H1 (cell line): ENCODE measurements around the gene TBC1D9. TPM values are rescaled to one million over a fixed set of nuclear protein-coding genes. Genes with fewer than 3 reads are reported as not detected.

Experiments used
- ATF3 ChIP-seq: IDR thresholded peaks from 2 replicates; pipeline ENCODE4 v1.6.1; 2011; ENCODE audit warnings: low read depth, mild to moderate bottlenecking, low read length; ENCODE audit not compliant: insufficient read depth
- CHD7 ChIP-seq: fragments of 300-600 bp; sonication (generic); IDR thresholded peaks from 2 replicates; pipeline ENCODE4 v1.7.1; 2012; ENCODE audit warnings: low read length, moderate library complexity, mild to moderate bottlenecking, inconsistent platforms; ENCODE audit not compliant: insufficient replicate concordance
- FOSL1 ChIP-seq: IDR thresholded peaks from 2 replicates; pipeline ENCODE4 v1.6.1; 2011; ENCODE audit warnings: mild to moderate bottlenecking, low read depth, low read length, moderate library complexity; ENCODE audit not compliant: insufficient read depth
- RAD21 ChIP-seq, 2 experiments: IDR thresholded peaks in 1 of 2; conservative IDR thresholded peaks in 1 of 2; 2 replicates each; pipeline ENCODE4 v1.6.1; 2011; ENCODE audit warnings: low read depth in 2 of 2, low read length in 2 of 2, improper control_type of control experiment in 1 of 2, inconsistent platforms in 1 of 2, mild to moderate bottlenecking in 1 of 2, moderate library complexity in 1 of 2
- RBBP5 ChIP-seq: IDR thresholded peaks from 2 replicates; pipeline ENCODE4 v1.7.1; 2012; ENCODE audit warnings: low read depth, mild to moderate bottlenecking, inconsistent platforms, low read length, moderate library complexity, borderline replicate concordance
- SIN3A ChIP-seq, 2 experiments: IDR thresholded peaks in 1 of 2; conservative IDR thresholded peaks in 1 of 2; 2 replicates each; pipeline ENCODE4 v1.6.1; 2011 to 2012; ENCODE audit warnings: low read length in 2 of 2, improper control_type of control experiment in 1 of 2, low read depth in 1 of 2, mild to moderate bottlenecking in 1 of 2
- SIX5 ChIP-seq: IDR thresholded peaks from 2 replicates; pipeline ENCODE4 v1.6.1; 2011; ENCODE audit warnings: mild to moderate bottlenecking, low read depth, low read length
- TAF1 ChIP-seq: IDR thresholded peaks from 2 replicates; pipeline ENCODE4 v1.6.1; 2011; ENCODE audit warnings: mild to moderate bottlenecking, low read depth, low read length
- USF2 ChIP-seq: IDR thresholded peaks from 2 replicates; pipeline ENCODE4 v1.6.1; 2011; ENCODE audit warnings: low read length, improper control_type of control experiment
- polyA plus RNA-seq, 7 experiments: library from polyadenylated mRNA; depleted of rRNA in 3 of 7; stranded (reverse) in 5 of 7; unstranded in 2 of 7; fragments of >200 nt in 5 of 7; fragments of 200-250 nt in 2 of 7; gene quantifications; 1 replicate in 5 of 7; 2 replicates in 1 of 7; 4 replicates in 1 of 7; pipeline versions ENCODE4 v1.2.1 to v1.2.3, GENCODE V29; 2011 to 2013; ENCODE audit warnings: missing spikeins in 2 of 7, mixed read lengths in 2 of 7
- total RNA-seq: library from RNA; stranded (reverse); fragmentation: NEBNext Ultra II Directional; extraction: Animal tissue kit (Norgen Biotek cat#: 25700); gene quantifications from 2 replicates; pipeline ENCODE4 v1.2.1, GENCODE V29; 2021

TBC1D9 gene
- total and polyA plus RNA-seq, 2 of the 8 experiments (the other 6 are each of a cell fraction or from before 2014, with no cell fraction given) = 0.94 to 1.0 TPM

- TF ChIP-seq CHD7 (no peak), ATF3 (no peak), SIX5 (no peak), RBBP5 (no peak), RAD21 (IDR thresholded peaks at IDR 0.05 in 1 of 2, conservative IDR thresholded peaks at IDR 0.05 in 1 of 2; ENCODE audit: low read depth in 2 of 2, low read length in 2 of 2) (no peak), SIN3A (conservative IDR thresholded peaks at IDR 0.05 in 1 of 2, IDR thresholded peaks at IDR 0.05 in 1 of 2; ENCODE audit: low read depth in 1 of 2, low read length in 2 of 2) (no peak), TAF1 (no peak), USF2 (no peak), FOSL1 (no peak)
Measured at GRCh38 chr4:140777386-140777785, 21.2 kb upstream of the TBC1D9 start (continued).
